GM21529 (cell line): ENCODE data around the gene HMCN2.

Experiments
- ATAC-seq: cut with Tn5 transposase; IDR thresholded peaks from one replicate; pipeline ENCODE4 v1.9.1; 2021; ENCODE audit not compliant: unreplicated experiment

Gene HMCN2

DNA sequence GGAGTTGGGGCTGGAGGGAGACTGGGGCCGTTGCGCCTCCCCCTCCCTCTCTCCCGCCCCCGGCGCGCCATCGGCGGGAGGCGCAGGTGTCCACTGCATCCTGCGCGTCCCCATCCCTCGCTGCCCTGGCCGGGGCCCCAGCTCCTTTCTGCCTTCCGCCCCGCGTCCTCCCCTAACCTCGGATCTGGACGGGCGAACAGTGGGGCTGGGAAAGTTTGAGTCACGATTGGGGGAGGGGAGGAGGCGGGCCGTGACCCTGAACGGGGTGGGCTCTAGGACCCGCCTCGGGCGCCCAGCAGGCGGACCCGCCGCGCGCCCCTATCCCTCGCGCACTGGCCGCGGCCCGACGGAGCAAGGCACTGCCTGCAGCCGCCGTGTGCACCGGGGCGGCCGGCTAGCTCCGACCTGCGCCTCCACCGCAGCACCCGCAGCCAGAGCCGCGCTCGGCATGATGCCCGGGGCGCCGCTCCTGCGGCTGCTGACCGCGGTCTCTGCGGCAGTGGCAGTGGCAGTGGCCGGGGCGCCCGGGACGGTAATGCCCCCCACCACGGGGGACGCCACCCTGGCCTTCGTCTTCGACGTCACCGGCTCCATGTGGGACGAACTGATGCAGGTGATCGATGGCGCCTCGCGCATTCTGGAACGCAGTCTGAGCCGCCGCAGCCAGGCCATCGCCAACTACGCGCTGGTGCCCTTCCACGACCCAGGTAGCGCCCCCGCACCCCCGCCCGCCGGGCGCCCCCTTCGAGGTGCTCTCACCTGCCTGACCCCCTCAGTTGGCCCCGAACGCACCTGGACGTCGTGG lies at the start of gene HMCN2:
TSS of gene HMCN2 (plus strand) at position 330 of the 805 bp plus-strand sequence. CDS start at position 449, 119 bp downstream.
- no peak for ATAC-seq

- no peak for ATAC-seq
Observed at GRCh38 chr9:130217838-130218237, 47.7 kb upstream of the HMCN2 start.

- no peak for ATAC-seq
Observed at GRCh38 chr9:130219661-130220096, 45.9 kb upstream of the HMCN2 start.

DNA sequence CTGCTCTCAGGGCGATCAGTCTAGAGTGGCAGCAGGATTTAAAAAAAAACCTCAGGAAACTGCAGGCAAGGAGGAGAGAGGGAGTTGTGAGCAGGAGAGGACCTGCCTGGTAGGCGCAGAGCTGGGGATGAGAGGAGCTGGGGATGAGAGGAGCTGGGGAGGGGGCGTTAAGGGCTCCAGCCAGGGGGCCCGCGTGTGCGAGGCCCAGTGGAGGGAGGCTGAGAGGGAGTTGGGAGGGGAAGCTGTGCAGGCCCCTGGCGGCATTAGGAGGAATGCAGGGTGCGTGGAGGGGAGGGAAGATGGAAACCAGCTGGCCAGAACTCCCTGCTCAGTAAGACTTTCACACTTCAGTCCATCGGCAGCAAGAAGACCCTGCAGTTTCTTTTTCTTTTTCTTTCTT lies 45.2 kb upstream of the HMCN2 start:
- ATAC-seq: no peak

- no peak for ATAC-seq
Observed at GRCh38 chr9:130222833-130223232, 42.7 kb upstream of the HMCN2 start.

DNA sequence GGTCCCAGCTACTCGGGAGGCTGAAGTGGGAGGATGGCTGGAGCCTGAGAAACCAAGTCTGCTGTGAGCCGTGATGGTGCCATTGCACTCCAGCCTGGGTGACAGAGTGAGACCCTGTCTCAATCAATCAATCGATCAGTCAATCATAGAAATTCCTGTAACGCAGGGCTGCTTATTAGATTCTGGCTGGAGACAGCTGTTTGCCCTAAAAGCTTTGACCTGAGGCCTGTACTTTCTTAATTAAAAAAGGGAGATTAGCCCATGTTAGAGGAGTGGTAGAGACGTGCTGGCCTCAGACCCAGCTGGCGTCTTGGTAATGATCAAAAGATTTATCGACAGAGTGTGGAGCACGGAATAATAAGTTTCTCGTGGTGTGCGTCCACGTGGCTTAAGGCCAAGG lies 40.5 kb upstream of the HMCN2 start:
- no peak for ATAC-seq

GRCh38 chr9:130225586-130225985 lies 40.0 kb upstream of the HMCN2 start:
- no peak for ATAC-seq

- ATAC-seq: no peak
Observed at GRCh38 chr9:130226112-130226511, 39.4 kb upstream of the HMCN2 start.

GRCh38 chr9:130227833-130228232 lies 37.7 kb upstream of the HMCN2 start:
- no peak for ATAC-seq

DNA sequence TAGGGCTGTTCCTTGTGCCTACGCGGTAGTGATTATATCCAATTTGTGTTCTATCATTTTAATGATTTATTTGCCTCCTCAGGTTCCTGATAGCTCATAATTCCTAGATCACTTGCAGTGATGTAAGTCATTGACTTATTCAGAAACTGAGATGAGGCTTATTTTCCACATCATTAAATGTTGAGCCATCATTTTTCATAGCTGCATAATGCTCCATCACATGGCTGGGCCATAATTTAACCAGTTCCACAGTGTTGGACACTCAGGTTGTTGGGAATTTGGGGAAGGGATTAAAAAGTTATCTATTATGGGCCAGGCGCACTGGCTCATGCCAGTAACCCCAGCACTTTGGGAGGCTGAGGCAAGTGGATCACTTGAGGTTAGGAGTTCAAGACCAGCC lies 35.8 kb upstream of the HMCN2 start:
- ATAC-seq: no peak

DNA sequence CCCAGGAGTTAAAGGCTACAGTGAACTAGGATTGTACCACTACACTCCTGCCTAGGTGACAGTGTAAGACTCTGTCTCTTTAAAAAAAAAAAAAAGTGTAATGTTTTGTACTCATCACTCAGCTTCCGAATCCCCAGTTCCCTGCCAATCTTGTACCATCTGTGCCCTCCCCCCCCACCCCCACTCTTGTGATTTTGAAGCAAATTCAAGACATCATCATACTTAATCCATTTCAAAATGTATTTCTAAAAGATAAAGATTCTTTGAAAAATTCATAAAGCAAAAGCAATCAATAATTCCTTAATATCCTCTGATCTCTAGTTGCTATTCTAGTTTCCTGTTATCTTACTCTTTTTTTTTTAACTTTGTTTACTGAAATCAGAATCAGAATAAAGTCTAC lies 34.9 kb upstream of the HMCN2 start:
- ATAC-seq: no peak

DNA sequence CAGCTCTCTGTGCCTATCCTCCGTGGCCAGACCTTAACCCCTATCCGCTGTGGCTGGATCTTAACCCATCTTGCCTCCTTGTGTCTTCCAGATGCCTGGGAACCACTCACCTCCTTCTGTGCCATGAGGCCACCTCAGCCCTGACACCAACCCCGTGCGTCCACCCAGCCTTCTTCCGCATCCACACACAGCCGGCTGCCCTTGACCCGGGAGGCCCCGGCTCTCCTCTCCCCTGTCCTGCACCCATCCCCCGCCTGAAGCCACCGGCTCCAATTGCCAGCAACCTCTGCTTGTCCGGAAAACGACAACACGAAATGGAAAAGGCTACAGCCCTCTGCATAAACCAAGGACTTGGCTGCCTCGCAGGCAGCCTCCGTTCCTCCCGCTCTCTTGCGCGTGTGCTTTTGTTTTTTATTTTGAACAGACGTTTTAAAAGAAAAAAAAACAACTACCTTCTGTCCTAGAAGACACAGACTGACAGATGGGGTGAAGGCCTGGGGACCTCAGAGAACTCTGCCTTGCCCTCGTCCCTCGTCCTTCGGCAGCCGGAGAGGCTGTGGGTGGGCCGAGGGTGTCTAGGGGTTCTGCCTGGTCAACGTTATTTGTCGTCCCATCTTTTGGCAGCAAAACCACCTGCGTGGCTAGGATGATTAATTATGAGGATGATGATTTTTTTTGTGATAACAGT lies 32.5 kb upstream of the HMCN2 start:
- no peak for ATAC-seq

DNA sequence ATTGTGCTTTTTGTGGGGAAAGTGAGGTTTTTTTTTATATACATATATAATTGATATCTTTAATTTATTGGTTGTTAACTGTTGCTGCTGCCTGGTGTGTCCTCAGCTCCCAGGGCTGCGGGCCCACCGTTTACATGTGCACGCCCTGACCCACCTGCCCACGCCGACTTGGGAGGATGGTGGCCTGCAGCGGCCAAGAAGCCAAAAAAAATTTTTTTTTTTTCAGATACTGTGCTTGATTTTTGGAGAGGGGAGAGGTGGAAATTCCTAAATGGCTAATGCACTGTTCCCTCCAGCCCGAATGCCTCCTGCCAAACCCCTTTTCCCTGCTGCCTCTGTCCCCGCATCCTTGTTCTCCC lies 32.0 kb upstream of the HMCN2 start:
- no peak for ATAC-seq

DNA sequence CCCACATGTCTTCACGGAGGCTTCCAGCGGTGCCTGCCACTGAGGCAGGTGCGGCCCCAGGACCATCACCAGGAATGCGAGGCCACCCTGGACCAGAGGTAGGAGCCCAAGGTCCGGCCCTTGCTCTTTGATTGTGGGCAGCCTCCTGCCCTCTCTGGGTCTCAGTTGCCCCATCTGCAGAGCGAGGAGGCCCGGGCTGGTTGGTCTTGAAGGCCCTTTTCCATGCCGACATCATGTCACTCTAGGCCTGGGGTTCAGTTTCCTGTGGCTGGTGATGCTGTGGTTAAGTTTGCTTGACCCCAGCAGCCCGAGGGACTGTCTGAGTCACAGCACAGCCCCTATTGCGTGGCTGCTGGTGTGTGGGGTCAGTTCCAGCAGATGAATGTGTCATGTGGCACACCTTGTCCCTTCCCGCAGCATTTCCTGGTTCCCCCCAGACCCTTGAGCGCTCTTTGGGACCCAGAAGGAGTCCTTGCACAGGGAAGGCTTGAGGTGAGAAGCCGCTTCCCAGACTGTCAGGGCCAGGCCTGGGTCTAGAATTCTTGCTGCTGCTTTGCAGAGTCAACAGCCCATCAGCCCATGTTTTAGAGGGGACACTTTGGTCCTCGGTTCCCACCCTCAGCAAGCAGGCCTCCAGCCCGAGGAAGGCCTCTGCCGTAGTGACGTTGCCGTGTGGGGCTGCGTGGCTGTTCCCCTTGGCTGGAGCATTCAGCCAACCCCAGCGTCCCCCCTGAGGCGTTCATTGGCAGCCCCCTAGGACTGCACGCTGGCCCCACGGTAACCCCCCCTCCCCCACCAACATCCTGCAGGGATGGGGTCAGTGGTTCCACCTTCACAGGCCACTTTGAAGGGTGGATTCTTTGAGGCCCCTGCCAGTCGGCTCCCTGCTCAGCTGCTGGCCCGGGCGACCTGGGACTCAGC lies 31.0 kb upstream of the HMCN2 start:
- no peak for ATAC-seq

DNA sequence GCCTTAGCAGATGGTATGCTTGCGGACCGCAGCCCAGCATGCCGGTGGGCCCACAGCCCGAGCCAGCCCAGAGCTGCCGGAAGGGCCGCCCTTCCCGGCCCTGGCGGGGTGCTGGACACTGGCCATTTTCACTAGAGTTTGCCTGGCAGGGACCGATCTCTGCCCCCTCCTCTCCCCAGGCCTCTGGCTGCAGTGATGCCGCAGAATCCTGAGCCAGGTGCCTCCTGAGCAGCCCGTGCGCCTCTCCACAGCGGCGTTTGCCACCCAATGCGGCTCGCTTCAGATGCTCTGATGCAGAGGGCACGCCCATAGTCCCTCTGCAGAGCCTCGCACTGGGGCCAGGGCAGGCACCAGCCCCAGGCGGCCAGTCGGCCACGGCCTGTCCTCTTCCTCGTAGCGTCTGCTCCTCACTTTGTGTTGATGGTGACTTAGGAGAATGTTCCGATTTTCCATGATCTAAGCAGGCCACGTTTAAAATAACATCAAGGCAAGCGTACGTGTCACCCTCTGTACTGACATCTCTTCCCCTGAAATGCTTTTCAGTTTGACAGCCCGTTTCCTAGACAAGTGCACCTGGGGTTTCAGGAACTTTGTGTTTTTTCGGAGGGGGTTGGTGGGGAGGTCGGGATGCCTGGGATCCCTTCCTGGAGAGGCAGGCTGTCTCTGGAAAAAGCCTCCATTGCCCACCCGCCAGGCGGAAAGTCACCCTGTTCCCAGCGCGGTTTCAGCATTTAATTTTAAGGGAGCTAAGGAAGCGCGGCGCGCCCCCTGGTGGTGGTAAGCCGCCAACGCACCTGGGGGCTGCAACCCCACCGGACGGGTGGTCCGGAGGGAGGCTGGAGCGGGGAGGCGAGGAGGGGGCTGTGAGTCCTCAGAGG lies 29.8 kb upstream of the HMCN2 start:
- ATAC-seq: no peak

DNA sequence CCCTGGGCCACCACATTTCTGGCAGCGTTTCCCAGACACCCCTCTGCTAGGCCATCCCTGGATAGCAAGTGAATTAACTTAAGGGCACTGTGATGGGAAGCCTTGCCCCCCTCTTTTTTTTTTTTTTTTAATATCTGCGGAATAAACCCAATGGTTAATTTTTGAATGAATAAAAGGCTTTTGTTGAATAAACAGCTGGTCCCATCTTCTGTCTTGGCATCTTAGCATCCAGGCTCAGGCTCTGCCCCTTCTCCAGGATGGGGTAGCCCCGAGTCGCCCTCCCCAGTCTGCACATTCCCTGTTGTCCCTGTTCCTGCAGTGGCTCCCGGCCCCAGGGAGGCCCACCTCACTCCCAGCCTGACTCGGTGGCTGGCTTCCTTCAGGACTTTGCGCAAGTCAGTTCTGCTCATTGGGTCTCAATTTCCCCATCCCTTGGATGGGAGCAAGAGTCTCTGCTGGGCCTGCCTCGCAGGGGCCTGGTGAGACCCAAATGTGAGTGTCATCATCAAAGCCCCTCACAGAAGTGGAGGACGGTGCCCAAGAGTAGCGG lies 29.0 kb upstream of the HMCN2 start:
- ATAC-seq: no peak

DNA sequence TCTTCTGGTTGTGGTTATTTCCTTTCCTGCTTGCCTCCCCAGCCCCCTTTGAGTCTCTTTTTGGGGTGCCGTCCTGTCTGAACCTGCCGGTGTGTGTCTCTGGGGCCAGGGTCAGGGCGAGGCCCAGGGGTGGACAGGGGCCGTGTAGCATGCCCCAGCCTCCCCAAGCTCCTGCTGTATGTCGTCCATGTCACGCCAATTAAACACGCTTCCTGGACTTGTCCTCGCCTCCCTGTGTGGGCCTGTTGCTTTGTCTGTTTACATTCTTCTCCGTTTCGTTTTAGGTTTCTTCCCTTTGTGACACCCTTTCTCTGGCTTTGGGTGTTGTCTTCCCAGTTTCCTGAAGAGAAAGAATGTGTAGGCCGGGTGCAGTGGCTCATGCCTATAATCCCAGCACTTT lies 28.5 kb upstream of the HMCN2 start:
- no peak for ATAC-seq

- ATAC-seq: no peak
Observed at GRCh38 chr9:130237763-130238524, 27.6 kb upstream of the HMCN2 start.

- ATAC-seq: peak; percentile 4
Observed at GRCh38 chr9:130239363-130239695, 26.2 kb upstream of the HMCN2 start.
